GM21447 (cell line): ENCODE measurements around the gene ONECUT2.
A peak's percentile ranks its signal among the peaks of the same experiment; 100 is the strongest.
"Not testable (repeated sequence)": the region's sequence is repeated elsewhere in the genome, so short reads cannot be mapped to it uniquely, and the experiment has no call there.

Experiments used
- ATAC-seq: cut with Tn5 transposase; IDR thresholded peaks from one replicate; pipeline ENCODE4 v1.9.1; 2021; ENCODE audit not compliant: unreplicated experiment

ONECUT2 gene

DNA sequence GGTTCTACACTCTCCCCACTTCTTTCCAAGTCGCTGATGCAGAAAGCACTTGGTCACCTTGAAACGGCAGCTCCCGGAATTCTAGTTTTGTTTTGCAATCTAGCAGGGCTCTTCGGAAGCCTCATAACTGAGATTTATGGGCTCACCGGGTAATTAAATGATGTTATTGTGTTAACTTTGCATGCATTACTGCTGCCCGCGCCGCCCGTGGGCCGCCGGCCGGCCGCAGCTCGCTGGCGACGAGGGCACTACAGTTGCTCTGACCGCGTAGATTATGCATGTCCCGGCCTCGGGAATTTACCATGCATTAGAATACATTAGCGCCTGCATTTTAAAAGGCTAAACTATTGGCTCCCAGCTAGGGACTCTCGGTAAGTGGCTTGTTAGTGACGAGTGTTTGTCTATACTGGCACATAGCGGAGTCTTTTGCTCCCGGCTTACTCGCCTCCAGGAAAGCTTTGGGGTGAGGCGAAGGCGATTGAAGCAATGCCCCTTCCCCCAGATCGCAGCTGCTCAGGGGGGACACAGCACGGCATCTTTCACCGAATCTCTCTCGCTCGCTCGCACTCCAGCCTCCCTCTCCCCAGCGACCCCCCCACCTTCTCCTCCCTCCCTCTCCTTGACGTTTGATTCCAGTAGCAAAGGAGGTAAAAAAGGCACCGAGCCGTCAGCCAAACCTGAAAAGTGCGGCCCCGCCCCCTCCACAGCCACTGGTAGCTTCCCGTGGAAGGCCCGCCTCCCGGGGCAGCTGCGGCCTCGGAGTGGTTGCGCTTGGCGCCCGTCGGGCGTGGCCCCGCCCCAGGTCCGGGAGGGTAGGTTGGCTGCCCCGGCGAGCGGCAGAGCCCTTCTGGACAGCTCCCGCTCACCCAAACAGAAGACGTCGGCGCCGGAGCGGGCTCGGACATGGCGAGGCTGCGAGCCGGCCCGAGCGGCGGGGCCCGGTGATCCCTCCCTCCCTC is at the start of gene ONECUT2:
Gene ONECUT2 (plus strand): TSS at position 839 of the 959 bp plus-strand sequence. CDS start 343 bp downstream, outside the sequence.
- ATAC-seq = peak; percentile 55

GRCh38 chr18:57389271-57389670 is 45.9 kb upstream of the ONECUT2 start:
- ATAC-seq = no peak

DNA sequence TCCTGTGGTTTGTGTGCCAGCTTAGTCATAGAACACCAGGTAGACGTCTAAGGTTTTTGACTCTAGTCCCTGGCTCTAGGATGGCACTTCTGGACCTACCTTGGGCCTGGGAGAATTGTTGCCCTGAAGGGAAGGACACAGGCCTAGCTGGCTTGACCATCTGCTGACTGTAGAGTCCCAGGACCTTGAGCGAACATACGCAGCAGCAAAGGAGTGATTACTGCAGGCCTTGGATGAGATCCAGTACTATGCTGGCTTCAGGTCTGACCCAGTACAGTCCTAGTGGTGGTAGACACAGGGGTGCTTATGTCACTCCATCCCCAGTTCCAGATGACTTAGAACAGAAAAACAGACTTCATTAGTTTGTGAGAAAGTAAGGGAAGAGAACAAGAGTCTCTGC is 45.1 kb upstream of the ONECUT2 start:
- no peak for ATAC-seq

- not testable (repeated sequence) for ATAC-seq
Observed at GRCh38 chr18:57394749-57395148, 40.4 kb upstream of the ONECUT2 start.

- ATAC-seq = not testable (repeated sequence)
Observed at GRCh38 chr18:57396831-57397230, 38.3 kb upstream of the ONECUT2 start.

DNA sequence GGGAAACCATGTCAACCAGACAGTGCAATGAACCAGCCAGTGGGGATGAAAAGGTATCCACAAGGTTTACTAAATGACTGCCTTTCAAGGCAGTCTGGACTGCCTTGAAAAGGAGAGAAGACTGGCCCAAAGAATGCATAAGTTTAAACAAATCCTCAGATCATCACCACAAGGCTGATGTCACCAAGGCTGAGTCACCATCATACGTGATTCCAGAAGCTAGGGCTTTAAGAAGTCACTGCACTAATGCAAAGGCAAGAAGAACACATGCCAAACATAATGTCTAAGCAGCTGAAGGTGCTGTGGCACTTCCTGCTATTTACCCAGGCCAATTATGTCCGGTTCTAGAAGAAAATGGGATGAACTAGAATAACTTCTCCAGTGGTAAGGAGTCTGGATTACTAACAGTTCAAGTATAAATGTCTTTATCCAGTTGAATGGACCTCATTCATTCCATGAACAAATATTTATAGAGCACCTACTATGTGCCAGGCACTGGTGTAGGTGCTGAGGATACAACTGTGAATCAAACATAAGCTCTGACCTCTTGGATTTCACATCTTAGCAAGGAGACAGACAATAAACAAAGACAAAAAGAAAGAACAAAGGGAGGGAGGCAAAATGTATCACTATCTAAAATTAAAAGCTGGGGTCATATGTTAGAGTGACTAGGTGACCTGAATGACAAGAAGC is 37.6 kb upstream of the ONECUT2 start:
- ATAC-seq = no peak

- ATAC-seq = no peak
Observed at GRCh38 chr18:57404345-57404744, 30.8 kb upstream of the ONECUT2 start.

GRCh38 chr18:57409650-57410049 is 25.5 kb upstream of the ONECUT2 start:
- ATAC-seq = no peak

DNA sequence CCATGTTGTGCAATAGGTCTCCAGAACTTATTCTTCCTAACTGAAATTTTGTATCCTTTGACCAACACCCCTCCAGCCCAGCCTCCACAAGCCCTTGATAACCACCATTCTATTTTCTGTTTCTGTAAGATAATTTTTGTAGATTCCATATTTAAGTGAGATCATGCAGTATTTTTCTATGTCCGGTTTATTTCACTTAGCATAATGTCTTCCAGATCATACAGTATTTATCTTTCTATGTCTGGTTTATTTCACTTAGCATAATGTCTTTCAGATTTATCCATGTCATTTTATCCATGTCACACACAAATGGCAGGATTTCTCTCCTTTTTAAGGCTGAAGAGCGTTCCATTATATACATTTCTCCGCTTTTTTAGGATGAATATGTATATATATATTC is 24.4 kb upstream of the ONECUT2 start:
- no peak for ATAC-seq

- ATAC-seq = no peak
Observed at GRCh38 chr18:57416542-57416941, 18.6 kb upstream of the ONECUT2 start.

DNA sequence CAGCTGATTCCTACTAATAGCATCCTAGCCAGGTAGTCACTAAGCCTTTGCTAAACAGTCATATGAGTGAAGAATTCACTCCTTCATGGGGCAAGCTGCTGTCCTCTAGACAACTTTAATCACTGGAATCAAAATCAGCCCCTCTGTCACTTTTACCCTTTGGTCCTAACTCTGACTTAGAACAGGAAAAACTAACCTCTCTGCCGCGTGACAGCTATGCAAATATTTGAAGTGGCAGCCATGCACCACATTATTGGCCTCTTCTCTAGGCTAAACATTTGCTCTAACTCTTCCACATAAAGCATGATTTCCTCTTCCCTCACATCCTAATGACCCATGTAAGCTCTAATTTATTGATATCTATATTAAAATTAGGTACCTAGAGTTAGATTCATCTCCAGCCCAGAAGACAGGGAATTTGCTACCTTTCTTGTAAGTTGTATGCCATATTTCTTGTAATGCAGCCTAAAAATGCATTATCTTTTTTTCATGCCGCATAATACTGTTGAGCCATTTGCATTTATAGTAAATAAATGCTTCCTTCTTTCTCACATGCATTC is 12.8 kb upstream of the ONECUT2 start:
- ATAC-seq = no peak

DNA sequence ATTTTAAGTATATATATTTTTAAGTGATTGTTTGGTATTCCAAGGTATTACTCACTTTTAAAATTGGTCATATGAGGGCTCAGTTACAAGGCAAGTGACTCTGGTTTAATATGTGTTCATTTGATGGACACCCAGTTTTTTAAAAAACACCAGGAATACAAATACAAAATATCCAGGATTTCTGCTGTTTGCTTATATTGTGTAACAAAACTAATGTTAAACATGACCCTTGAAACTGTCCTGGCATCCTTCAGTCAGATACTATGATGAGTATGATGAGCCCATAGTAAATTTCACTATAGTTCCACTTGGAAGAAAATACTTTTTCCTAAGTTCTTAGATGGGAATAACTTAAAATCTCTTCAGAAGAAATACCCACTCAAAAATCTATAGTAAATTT is 11.4 kb upstream of the ONECUT2 start:
- no peak for ATAC-seq

DNA sequence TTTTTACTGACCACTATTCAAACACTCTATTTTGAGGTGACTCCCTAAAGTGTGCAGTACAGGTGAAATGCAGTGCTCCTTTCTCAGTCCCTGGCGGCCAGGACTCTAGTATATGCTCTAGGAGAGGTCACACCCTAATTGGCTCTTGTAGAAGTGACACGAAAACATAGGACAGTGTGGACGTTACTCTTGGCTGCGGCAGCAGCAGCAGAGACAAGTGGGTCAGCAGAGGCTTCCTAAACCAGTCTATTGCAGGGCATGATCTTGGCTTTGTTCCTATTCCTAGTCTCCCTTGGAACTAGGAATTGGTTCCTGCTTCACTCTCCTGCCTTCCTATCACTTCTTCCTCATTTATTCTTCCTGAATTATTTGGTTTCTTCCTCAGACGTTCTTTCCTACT is 10.1 kb upstream of the ONECUT2 start:
- no peak for ATAC-seq

GRCh38 chr18:57426187-57426586 is 9.0 kb upstream of the ONECUT2 start:
- no peak for ATAC-seq

- ATAC-seq = no peak
Observed at GRCh38 chr18:57427429-57428201, 7.6 kb upstream of the ONECUT2 start.

- no peak for ATAC-seq
Observed at GRCh38 chr18:57428221-57429150, 6.7 kb upstream of the ONECUT2 start.

- ATAC-seq = no peak
Observed at GRCh38 chr18:57429167-57430078, 5.8 kb upstream of the ONECUT2 start.

DNA sequence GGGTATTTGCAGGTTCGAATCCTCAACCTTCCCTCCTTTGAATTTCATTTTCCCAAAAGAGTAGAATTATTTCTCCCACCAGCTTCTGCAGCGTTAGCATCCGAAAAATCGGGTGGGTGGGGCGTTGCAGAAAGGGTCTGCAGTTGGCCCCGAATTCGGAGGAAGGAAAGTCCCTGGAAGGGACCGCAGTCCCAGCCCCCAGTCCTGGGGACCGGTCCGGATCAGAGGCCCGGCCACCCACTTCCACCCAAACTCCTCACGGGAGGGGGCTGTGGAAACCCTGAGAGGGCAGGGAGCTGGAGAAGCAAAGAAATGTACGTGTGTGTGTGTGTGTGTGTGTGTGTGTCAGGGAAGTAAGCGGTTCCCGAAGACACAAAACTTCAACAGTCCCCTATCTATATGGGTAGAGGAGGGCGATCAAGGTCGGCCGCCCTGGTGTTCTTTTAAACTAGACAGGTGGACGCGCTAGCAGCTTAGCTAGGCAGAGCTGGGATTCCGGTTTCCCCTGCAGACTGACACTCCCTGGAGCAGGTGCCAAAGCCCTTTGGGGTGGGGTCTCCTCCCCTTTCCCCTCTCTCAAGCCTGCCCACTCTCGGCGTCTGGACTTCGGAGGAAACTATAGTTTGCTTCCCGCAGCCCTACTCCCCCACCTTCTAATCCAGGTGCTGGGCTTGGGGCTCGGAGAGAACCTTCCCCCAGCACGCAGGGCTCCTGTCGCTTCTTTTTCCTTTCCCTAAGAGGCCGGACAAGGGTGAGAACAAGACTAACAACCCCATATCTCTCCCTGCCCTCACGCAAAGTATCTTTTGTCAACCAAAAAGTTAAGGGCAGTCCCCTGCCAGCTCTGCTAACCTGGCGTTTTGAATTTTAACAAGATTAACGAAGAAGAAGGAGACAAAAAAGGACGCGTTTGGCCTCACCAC is 4.8 kb upstream of the ONECUT2 start:
- ATAC-seq = no peak
